ENCODE data around the gene GOLGA2.
"Not testable (repeated sequence)": the region's sequence is repeated elsewhere in the genome, so short reads cannot be mapped to it uniquely, and the experiment has no call there.

The GOLGA2 gene

DNA sequence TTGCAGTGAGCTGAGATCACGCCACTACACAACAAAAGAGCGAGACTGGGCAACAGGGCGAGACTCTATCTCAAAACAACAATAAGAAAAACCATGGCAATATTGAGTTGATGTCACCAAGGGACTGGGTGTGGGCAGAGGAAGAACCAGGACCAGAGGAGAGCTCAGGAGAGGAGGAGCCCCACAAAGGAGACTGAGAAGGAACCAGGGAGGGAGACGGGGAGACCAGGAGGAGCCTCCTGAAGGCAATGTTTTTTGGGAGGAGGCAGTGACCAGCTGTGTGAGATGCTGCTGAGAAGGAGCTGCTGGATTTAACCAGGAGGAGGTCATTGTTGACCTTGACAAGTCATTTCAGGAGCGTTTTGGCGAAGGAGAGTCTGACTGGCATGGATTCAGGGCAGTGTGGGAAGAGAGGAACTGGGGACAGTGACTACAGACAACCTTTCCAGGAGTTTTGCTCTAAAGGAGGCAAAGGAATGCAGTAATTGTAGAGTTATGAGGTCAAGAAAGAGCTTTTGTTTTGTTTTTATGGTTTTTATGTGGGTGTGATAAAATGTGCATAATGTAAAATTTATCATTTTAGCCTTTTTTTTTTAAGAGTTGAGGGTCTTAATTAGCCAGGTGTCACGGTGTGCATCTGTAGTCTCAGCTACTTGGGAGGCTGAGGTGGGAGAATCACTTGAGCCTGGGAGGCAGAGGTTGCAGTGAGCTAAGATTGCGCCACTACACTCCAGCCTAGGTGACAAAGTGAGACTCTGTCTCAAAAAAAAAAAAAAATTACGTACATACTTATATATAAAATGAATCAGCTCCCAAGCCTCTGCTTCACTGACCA lies 28.5 kb upstream of the GOLGA2 start:
- Mint-ChIP-seq H3K4me1 (no peaks in the 10 kb centered on the region), H3K27ac (peak overlapping the region; percentile 1 to 72), H3K9me3 (no peaks in the 10 kb centered on the region), H3K27me3 (no peaks in the 10 kb centered on the region), H3K4me3 (no peak overlapping the region)
- no peak for DNase-seq
- no peak for ATAC-seq

DNA sequence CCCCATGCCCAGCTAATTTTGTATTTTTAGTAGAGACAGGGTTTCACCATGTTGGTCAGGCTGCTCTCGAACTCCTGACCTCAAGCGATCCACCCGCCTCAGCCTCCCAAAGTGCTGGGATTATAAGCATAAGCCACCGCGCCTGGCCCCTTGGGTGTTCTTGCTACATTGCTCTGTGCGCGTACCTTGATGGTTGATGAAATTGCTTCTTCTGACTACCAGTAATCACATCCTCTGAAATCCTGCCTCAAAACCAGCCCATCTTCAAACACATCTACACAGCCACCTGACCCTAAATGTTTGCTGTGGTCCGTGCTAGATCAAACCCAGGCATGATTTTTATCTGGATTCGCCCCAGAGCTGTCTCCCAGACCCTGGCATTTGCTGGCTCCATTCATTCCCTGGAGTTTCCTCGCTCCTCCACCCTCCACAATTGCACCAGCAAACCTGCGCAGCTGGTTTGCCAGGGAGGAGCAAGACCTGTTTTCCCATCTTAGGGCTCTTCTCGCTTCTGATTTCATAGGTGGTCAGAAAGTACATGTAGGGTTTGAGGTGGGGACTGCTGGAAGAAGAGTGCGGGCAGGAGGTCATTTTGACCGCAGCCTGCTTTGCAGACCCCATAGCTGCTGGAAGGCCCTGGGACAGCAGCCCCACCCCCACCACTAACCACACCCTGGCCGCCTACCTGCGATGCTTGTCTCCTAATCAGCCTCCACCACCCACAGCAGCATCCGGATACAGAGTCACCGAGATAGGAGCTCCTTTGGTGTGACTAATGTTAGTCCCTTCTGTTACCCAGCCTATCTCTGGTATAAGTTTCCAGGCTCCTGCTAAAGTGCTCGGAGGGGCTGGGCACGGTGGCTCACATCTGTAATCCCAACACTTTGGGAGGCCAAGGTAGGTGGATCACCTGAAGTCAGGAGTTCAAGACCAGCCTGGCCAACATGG lies 23.0 kb upstream of the GOLGA2 start:
- DNase-seq (no peak), ATAC-seq (no peak)
- H3K4me3 Mint-ChIP-seq = no peak overlapping the region
- no peaks in the 10 kb centered on the region for H3K9me3 Mint-ChIP-seq
- no peaks in the 10 kb centered on the region for H3K27me3 Mint-ChIP-seq
- H3K4me1 Mint-ChIP-seq = peaks cover 6% of the 10 kb centered on the region
- peak overlapping the region in 1 of 2 donors; percentile 30 for H3K27ac Mint-ChIP-seq

DNA sequence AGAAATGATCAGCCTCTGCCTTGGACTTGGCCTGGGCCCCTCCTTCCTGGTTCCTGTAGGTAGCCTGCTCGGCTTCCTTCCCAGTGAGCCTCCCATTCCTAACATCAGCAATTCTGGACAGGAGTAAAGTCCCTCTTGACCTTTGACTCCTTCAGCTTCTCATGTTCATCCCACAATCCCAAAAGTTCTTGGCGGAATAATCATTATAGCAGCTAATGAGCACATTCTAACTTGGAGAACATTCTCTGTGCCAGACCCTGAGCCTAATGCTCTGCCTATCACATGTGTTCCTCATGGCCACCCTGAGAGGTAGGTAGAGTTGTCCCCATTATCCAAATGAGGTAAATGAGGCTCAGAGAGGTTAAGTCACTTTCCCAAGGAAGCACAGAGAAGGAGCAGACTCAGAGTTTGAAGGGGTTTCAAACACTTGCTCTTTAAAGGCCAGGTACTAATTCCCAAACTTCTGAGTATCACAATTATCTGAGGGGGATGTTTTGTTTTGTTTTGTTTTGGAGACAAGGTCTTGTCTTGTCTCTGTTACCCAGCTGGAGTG lies 21.5 kb upstream of the GOLGA2 start:
- peak overlapping the region in 1 of 2 donors; percentile 48 for H3K27ac Mint-ChIP-seq
- H3K27me3 Mint-ChIP-seq = no peaks in the 10 kb centered on the region
- H3K4me1 Mint-ChIP-seq = peaks cover 6% of the 10 kb centered on the region
- ATAC-seq = no peak
- H3K4me3 Mint-ChIP-seq = no peak overlapping the region
- no peak for DNase-seq
- H3K9me3 Mint-ChIP-seq = no peaks in the 10 kb centered on the region

DNA sequence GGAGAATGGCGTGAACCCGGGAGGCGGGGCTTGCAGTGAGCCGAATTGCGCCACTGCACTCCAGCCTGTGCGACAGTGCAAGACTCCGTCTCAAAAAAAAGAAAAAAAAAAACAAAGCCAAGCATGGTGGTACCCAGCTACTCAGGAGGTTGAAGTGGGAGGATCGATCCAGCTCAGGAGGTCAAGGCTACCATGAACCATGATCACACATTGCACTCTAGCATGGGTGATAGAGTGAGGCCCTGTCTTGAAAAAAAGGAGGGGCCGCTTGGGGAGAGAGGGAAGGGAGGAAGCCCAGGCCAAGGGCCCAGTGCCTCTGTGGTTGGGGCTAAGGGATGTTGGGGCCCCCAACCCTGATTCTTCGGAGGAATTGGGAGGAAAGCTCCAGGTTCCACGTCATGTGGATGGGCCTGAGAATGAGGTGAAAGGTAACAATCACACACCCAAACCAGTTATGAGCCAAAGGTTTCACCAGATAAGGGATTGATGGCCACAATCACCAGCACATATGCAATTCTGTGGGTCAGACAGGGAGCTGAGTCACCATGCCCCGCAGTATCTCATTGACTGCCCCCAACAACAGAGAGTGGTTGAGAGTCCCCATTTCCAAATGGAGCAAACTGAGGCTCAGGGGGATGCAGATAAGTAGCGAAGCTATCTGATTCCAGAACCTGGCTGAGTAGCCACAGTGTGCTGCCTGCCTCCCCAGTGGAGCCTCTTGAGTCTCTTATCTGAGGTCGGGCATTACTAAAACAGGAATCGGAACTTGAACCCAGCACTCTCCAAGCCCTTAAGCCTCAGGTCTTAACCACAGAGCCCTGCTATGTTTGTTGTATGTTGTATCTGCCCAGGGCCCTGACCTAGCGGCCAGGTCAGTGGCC lies 20.8 kb upstream of the GOLGA2 start:
- DNase-seq = no peak
- Mint-ChIP-seq H3K27ac (peak overlapping the region in 1 of 2 donors; percentile 91), H3K4me1 (peaks cover 6% of the 10 kb centered on the region), H3K9me3 (no peaks in the 10 kb centered on the region), H3K4me3 (no peak overlapping the region), H3K27me3 (no peaks in the 10 kb centered on the region)
- ATAC-seq = no peak

DNA sequence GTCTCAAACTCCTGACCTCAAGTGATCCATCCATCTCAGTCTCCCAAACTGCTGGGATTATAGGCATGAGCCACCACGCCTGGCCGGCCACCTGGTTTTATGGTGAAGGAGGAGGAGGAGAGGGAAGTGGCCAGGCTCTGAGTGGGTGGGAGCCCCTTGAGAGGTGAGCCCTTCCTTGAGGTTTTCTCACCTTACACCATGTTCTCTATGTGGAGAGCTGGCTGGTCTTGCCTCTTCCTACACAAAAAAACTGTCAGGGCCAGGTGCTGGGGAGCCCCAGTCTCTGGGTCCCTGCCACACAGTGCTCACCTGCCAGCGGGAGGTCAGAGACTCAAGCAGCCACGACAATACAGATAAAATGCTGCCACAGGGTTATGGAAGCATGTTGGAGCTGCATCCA lies 18.3 kb upstream of the GOLGA2 start:
- Mint-ChIP-seq H3K4me3 (no peak overlapping the region), H3K27me3 (no peaks in the 10 kb centered on the region), H3K4me1 (peaks cover 6% of the 10 kb centered on the region), H3K27ac (peak overlapping the region in 1 of 2 donors; percentile 75), H3K9me3 (no peaks in the 10 kb centered on the region)
- DNase-seq = no peak
- ATAC-seq = no peak

DNA sequence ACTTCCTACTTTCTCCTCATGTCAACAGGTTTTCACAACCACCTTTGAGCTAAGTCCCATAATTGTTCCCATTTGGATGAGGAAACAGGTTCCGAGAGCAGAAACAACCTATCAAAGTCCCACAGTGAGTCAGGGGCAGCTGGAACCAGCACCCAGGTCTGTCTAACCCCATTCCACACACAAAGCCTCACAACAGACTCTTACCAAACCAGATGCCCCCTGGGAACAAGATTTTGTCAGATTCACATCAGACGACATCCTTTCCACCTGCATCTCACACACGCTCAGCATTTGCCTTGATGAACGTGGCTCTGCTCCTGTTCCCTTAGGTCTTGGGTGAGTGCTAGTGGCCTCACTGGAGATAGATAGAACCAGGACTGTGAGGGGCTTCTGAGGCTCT lies 17.3 kb upstream of the GOLGA2 start:
- no peaks in the 10 kb centered on the region for H3K27me3 Mint-ChIP-seq
- no peaks in the 10 kb centered on the region for H3K9me3 Mint-ChIP-seq
- no peak for DNase-seq
- ATAC-seq = no peak
- H3K4me3 Mint-ChIP-seq = no peak overlapping the region
- H3K4me1 Mint-ChIP-seq = peaks cover 6% of the 10 kb centered on the region
- no peak overlapping the region for H3K27ac Mint-ChIP-seq

DNA sequence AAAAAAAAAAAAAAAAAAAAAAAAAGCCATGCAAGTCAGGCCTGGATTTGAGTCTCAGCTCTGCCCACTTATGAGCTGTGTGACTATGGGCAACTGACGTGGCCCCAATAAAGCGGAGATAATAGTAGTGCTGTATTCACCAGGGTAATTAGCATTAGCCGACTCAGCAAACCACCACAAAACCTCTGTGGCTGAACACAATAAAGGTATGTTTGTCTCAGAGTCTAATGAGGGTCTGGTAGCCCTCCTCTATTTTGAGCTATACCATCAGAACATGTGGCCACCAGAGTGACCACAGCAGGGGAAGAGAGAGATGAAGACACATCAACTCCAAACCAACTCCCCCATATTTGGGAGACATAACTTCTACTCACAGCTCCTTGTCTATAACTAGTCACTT lies 16.2 kb upstream of the GOLGA2 start:
- H3K4me1 Mint-ChIP-seq = peaks cover 6% of the 10 kb centered on the region
- no peak for DNase-seq

DNA sequence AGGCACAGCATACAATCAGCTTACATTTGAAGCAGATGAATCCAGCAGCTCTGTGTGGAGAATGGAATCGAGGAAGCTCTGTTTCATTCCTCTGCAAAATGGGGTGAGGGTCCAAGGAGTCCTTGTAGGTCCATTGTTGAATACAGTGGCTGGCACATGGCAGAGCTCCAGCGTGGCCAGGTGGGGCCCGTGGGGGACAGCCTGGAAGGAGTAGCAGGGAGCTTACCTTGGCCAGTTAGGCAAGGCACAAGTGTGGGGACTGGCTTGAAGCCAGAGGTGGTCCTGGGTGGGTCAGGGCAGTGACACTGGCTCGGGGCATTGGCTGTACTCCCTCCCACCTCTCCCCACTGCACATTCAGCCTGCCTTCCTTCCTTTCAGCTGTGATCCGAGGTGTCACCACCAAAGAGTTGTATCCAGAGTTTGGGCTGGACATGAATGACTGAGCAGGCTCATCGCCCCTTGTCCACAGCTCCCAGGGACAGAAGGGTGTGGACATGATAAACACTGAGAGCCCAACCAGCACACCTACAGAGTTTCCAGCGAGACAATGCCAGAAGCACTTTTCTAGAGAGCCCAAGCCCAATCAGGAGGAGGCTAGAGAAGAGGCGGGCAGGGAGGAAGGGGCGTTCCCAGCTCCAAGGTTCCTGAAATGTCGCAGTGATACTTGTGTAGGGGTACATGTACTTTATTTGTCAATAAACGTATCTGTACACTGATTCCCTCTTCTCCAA lies 12.6 kb upstream of the GOLGA2 start:
- H3K4me3 Mint-ChIP-seq = no peak overlapping the region
- DNase-seq = no peak
- no peak for ATAC-seq
- no peaks in the 10 kb centered on the region for H3K4me1 Mint-ChIP-seq
- no peaks in the 10 kb centered on the region for H3K9me3 Mint-ChIP-seq
- H3K27ac Mint-ChIP-seq = peak overlapping the region in 1 of 2 donors; percentile 71
- H3K27me3 Mint-ChIP-seq = no peaks in the 10 kb centered on the region

More for the DNA sequence above, 16.2 kb upstream of the GOLGA2 start:
- no peaks in the 10 kb centered on the region for H3K27me3 Mint-ChIP-seq
- no peak overlapping the region for H3K4me3 Mint-ChIP-seq
- ATAC-seq = no peak
- H3K9me3 Mint-ChIP-seq = no peaks in the 10 kb centered on the region
- no peak overlapping the region for H3K27ac Mint-ChIP-seq

DNA sequence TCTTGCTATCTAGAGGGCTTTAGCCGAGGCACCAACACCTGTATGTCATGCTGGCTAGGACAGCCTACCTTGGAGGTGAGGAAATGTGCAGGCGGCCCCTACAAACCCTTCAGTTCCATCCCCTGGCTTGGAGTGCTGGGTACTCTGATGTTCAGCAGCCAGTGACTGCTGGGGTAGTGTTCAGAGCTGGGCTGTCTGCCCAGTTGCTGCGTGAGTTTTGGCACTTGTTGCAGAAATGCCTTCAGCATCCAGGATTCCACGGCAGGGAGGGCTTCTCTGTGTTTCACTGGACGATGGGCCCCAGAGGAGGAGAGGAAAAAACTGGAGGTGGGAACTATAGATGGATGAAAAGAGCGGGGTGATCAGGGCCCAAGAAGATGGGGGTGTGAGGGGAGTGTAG lies 10.6 kb upstream of the GOLGA2 start:
- DNase-seq = no peak
- H3K9me3 Mint-ChIP-seq = no peaks in the 10 kb centered on the region
- no peaks in the 10 kb centered on the region for H3K4me1 Mint-ChIP-seq
- no peak for ATAC-seq
- no peak overlapping the region for H3K4me3 Mint-ChIP-seq
- no peaks in the 10 kb centered on the region for H3K27me3 Mint-ChIP-seq
- no peak overlapping the region for H3K27ac Mint-ChIP-seq

DNA sequence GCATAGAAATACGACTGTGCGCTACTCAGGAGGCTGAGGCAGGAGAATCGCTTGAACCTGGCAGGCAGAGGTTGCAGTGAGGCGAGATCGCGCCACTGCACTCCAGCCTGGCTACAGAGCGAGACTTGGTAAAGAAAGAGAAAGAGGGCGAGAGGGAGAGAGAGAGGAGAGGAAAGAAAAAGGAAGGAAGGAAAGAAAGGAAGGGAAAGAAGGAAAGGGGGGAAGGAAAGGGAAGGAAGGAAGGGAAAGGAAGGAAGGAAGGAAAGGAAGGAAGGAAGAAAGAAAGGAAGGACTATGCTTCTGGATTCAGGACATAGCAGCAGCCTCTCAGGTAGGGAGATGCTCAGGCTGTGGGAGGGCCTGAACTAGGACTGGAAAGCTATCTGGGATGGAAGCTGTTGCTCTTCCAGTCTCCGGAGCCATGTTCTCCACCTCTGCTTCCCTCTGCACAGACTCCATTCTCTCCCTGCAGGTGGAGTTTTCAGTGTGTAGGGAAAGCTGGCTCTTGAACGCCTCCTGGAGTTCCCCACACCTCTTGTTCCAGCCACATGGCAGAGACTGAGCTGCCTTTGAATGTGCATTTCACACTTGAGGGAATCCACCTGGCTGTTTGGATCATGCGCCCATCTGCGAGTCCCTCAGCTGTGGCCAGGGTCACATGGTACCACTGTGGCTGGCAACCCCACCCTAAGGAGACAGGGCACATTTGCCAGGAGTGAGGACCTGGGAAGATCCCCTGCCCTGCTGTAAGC lies 9.4 kb upstream of the GOLGA2 start:
- Mint-ChIP-seq H3K27ac (no peak overlapping the region), H3K4me3 (no peak overlapping the region), H3K9me3 (no peaks in the 10 kb centered on the region), H3K27me3 (no peaks in the 10 kb centered on the region), H3K4me1 (peaks cover 6% of the 10 kb centered on the region)
- no peak for ATAC-seq
- no peak for DNase-seq

DNA sequence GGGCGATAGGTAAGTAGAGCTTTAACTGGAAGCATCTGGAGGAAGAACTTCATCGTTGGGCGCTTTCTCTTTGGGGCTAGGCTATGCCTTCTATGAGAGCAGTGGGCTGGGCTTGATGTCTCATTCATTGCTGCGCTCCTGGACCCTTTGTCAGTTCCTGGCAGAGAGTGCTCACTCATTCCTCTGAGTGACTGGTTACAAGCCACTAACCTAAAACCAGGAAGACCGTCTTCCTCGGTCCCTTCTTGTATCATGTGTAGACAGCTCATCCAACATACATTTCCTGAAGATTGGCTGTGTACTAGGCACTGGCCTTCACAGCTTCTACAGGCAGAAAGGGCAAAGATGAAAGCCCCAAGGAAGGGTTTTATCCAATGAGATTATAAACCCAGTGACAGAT lies 6.7 kb upstream of the GOLGA2 start:
- Mint-ChIP-seq H3K27ac (peak overlapping the region in 1 of 2 donors; percentile 57), H3K27me3 (no peaks in the 10 kb centered on the region), H3K4me3 (no peak overlapping the region), H3K9me3 (no peaks in the 10 kb centered on the region), H3K4me1 (peaks cover 22% of the 10 kb centered on the region)
- DNase-seq (no peak), ATAC-seq (no peak)

DNA sequence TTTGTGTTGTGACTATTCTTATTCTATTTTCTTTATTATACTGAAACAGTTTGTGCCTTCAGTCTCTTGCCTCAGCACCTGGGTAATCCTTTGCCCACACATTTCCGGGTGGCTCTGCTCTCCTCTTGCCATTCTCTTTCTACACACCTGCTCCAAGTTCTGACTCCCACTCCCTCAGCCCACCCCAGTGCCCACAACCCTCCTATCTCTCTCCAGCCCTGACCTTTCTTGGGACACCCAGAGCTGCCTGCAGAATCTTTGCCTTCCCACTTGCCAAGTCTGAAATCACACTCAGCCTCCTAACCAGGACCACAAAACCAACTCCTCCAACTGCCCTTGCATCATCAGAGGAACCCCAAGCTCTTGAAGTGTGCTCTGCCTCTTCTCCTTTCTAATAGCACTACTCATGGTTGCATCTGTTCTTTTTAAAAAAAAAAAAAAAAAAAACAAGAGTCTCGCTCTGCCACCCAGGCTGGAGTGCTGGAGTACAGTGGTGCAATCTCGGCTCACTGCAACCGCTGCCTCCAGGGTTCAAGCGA lies 4.3 kb upstream of the GOLGA2 start:
- peaks cover 38% of the 10 kb centered on the region for H3K4me1 Mint-ChIP-seq
- no peaks in the 10 kb centered on the region for H3K27me3 Mint-ChIP-seq
- no peaks in the 10 kb centered on the region for H3K9me3 Mint-ChIP-seq
- H3K27ac Mint-ChIP-seq = peak overlapping the region; percentile 25 to 28
- H3K4me3 Mint-ChIP-seq = no peak overlapping the region
- ATAC-seq (no peak), DNase-seq (no peak)

DNA sequence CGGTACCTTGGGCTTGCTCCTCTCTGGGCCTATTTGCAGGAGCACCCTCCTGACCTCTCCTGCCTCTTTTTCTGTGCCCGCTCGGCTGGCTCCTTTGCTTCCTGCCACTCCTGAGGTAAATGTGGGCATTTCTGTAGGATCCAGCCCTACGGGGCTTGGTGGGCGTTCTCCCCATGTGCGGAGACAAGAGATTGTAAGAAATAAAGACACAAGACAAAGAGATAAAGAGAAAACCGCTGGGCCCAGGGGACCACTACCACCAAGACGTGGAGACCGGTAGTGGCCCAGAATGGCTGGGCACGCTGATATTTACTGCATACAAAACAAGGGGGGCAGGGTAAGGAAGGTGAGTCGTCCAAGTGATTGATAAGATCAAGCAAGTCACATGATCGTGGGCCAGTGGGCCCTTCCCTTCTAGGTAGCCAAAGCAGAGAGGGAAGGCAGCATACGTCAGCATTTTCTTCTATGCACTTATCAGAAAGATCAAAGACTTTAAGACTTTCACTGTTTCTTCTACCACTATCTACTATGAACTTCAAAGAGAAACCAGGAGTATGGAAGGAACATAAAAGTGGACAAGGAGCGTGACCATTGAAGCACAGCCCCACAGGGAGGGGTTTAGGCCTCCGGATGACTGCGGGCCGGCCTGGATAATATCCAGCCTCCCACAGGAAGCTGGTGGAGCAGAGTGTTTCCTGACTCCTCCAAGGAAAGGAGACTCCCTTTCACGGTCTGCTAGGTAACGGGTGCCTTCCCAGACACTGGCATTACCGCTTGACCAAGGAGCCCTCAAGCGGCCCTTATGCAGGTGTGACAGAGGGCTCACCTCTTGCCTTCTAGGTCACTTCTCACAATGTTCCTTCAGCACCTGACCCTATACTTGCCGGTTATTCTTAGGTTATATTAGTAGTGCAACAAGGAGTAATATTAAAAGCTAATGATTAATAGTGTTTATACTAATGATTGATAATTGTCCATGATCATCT lies 3.6 kb upstream of the GOLGA2 start:
- peaks cover 44% of the 10 kb centered on the region for H3K4me1 Mint-ChIP-seq
- DNase-seq, H3K27ac Mint-ChIP-seq, H3K27me3 Mint-ChIP-seq, H3K4me3 Mint-ChIP-seq, ATAC-seq, H3K9me3 Mint-ChIP-seq: not testable (repeated sequence)

All from stimulated activated naive CD8-positive, alpha-beta T cell treated with anti-CD3 and anti-CD28 coated beads, Interleukin-15, amount 100 ng/mL, for 72 hours (primary cell).